IMR-90 (cell line): ENCODE results near the gene FOXN3. TPM values are rescaled to one million over a fixed set of nuclear protein-coding genes. Genes with fewer than 3 reads are reported as not detected.

Experiments used
- ATAC-seq: fragments of 200-7000 bp; cut with Tn5 transposase; 2 replicates; pipeline ENCODE4 v1.9.1; 2020; ENCODE audit warnings: low read depth, mild to moderate bottlenecking, moderate library complexity
- BruUV-seq: library from RNA; stranded (reverse); fragments of 400-500 nt; replicated peaks from 2 replicates; lab custom pipeline; 2021; lab: Mats Ljungman, UMichigan
- CTCF ChIA-PET: fragments of 300-600 bp; formaldehyde crosslinking; extraction: SDS; loops from one replicate; lab custom pipeline; 2021; ENCODE audit warnings: antibody characterized with exemption; lab: Yijun Ruan, JAX
- POLR2A ChIA-PET: fragments of 300-600 bp; sonication (Branson Sonifier 250); formaldehyde crosslinking; loops from one replicate; lab custom pipeline; 2022; ENCODE audit warnings: antibody characterized with exemption; ENCODE audit not compliant: unreplicated experiment; lab: Charles Lee
- DNase-seq: peaks from one replicate; pipeline ENCODE4 v3.0.0; 2013
- H2AFZ ChIP-seq: replicated peaks from 2 replicates; pipeline ENCODE3; 2013; ENCODE audit warnings: low read length, mild to moderate bottlenecking; ENCODE audit not compliant: poor library complexity
- H2AK5ac ChIP-seq: 2 replicates; pipeline ENCODE4 v1.6.1; 2013; ENCODE audit warnings: low read depth, low read length, inconsistent platforms
- H2AK9ac ChIP-seq: replicated peaks from 2 replicates; pipeline ENCODE3; 2013; ENCODE audit warnings: mild to moderate bottlenecking, low read depth, low read length, moderate library complexity; ENCODE audit not compliant: poor library complexity
- H2BK120ac ChIP-seq: 2 replicates; pipeline ENCODE4 v1.6.1; 2013; ENCODE audit warnings: low read depth, low read length, inconsistent platforms
- H2BK15ac ChIP-seq: 3 replicates; pipeline ENCODE4 v1.6.1; 2013; ENCODE audit warnings: low read depth, low read length, inconsistent platforms
- H2BK20ac ChIP-seq: 2 replicates; pipeline ENCODE4 v1.6.1; 2013; ENCODE audit warnings: low read depth, mild to moderate bottlenecking, inconsistent platforms, low read length, moderate library complexity
- H2BK5ac ChIP-seq: 2 replicates; pipeline ENCODE4 v1.6.1; 2013; ENCODE audit warnings: mild to moderate bottlenecking, low read depth, low read length, inconsistent platforms; ENCODE audit not compliant: poor library complexity, severe bottlenecking
- H3K14ac ChIP-seq: replicated peaks from 2 replicates; pipeline ENCODE4 v1.6.1; 2013; ENCODE audit warnings: low read depth, low read length, inconsistent platforms
- H3K18ac ChIP-seq: 2 replicates; pipeline ENCODE4 v1.6.1; 2013; ENCODE audit warnings: low read depth, low read length, control low read depth
- H3K23ac ChIP-seq: 2 replicates; pipeline ENCODE4 v1.6.1; 2013; ENCODE audit warnings: low read depth, low read length, inconsistent platforms
- H3K27ac ChIP-seq: 2 replicates; pipeline ENCODE4 v1.5.1; 2013; ENCODE audit warnings: mild to moderate bottlenecking, control low read depth, low read length; ENCODE audit not compliant: insufficient read depth
- H3K27me3 ChIP-seq: 2 replicates; pipeline ENCODE4 v1.6.1; 2013; ENCODE audit warnings: low read length; ENCODE audit not compliant: control insufficient read depth, insufficient read depth
- H3K36me3 ChIP-seq: 2 replicates; pipeline ENCODE4 v1.6.1; 2013; ENCODE audit warnings: low read length, mixed read lengths; ENCODE audit not compliant: control insufficient read depth, insufficient read depth
- H3K4ac ChIP-seq: 2 replicates; pipeline ENCODE4 v1.6.1; 2013; ENCODE audit warnings: low read depth, low read length, inconsistent platforms
- H3K4me1 ChIP-seq: 2 replicates; pipeline ENCODE4 v1.6.1; 2013; ENCODE audit warnings: low read length, mixed read lengths; ENCODE audit not compliant: control insufficient read depth, insufficient read depth
- H3K4me2 ChIP-seq: 2 replicates; pipeline ENCODE4 v1.6.1; 2013; ENCODE audit warnings: low read depth, mild to moderate bottlenecking, control low read depth, low read length, moderate library complexity
- H3K4me3 ChIP-seq: 2 replicates; pipeline ENCODE4 v1.5.1; 2013; ENCODE audit warnings: low read depth, mild to moderate bottlenecking, control low read depth, low read length, moderate library complexity; ENCODE audit not compliant: insufficient read depth
- H3K56ac ChIP-seq: 2 replicates; pipeline ENCODE4 v1.6.1; 2013; ENCODE audit warnings: low read length, inconsistent platforms; ENCODE audit not compliant: insufficient read depth; ENCODE audit errors: extremely low read depth
- H3K79me1 ChIP-seq, 2 experiments: 2 replicates each; pipeline ENCODE4 v1.6.1; 2013; ENCODE audit warnings: low read length in 2 of 2, inconsistent platforms in 1 of 2, low read depth in 1 of 2
- H3K9ac ChIP-seq: 2 replicates; pipeline ENCODE4 v1.6.1; 2013; ENCODE audit warnings: low read depth, low read length, control low read depth
- H3K9me1 ChIP-seq: 2 replicates; pipeline ENCODE4 v1.6.1; 2013; ENCODE audit warnings: low read length, inconsistent platforms; ENCODE audit not compliant: insufficient read depth
- H3K9me3 ChIP-seq: 2 replicates; pipeline ENCODE4 v1.6.1; 2013; ENCODE audit warnings: low read length; ENCODE audit not compliant: control insufficient read depth, insufficient read depth
- H4K20me1 ChIP-seq: 2 replicates; pipeline ENCODE4 v1.6.1; 2013; ENCODE audit warnings: low read length, inconsistent platforms; ENCODE audit not compliant: insufficient read depth
- H4K5ac ChIP-seq: 2 replicates; pipeline ENCODE4 v1.6.1; 2013; ENCODE audit warnings: mild to moderate bottlenecking, low read depth, low read length, control low read depth
- H4K8ac ChIP-seq, 2 experiments: 2 replicates each; pipeline ENCODE4 v1.6.1; 2013; ENCODE audit warnings: low read depth in 2 of 2, low read length in 2 of 2, control low read depth in 1 of 2, inconsistent platforms in 1 of 2
- H4K91ac ChIP-seq: 2 replicates; pipeline ENCODE4 v1.6.1; 2013; ENCODE audit warnings: low read depth, low read length, inconsistent platforms; ENCODE audit not compliant: insufficient read depth
- BHLHE40 ChIP-seq: fragments of 150-350 bp; IDR thresholded peaks from 2 replicates; pipeline ENCODE4 v1.6.1; 2016; ENCODE audit warnings: mild to moderate bottlenecking, low read depth, low read length
- CEBPB ChIP-seq: IDR thresholded peaks from 2 replicates; pipeline ENCODE4 v1.6.1; 2012; ENCODE audit warnings: low read depth, low read length, improper control_type of control experiment
- CHD1 ChIP-seq: IDR thresholded peaks from 2 replicates; pipeline ENCODE4 v1.6.1; 2012; ENCODE audit warnings: low read depth, low read length, improper control_type of control experiment
- CTCF ChIP-seq: conservative IDR thresholded peaks from 2 replicates; pipeline ENCODE4 v1.5.1; 2012; ENCODE audit warnings: mild to moderate bottlenecking, low read depth, low read length, improper control_type of control experiment
- FOS ChIP-seq: fragments of 150-350 bp; IDR thresholded peaks from 2 replicates; pipeline ENCODE4 v1.6.1; 2016; ENCODE audit warnings: low read depth, low read length
- MAZ ChIP-seq: IDR thresholded peaks from 2 replicates; pipeline ENCODE4 v1.6.1; 2012; ENCODE audit warnings: low read depth, mild to moderate bottlenecking, low read length, improper control_type of control experiment, moderate library complexity, borderline replicate concordance
- NFE2L2 ChIP-seq: fragments of 150-350 bp; IDR thresholded peaks from 2 replicates; pipeline ENCODE4 v1.6.1; 2016; ENCODE audit warnings: low read depth, mild to moderate bottlenecking, low read length
- RAD21 ChIP-seq: IDR thresholded peaks from 2 replicates; pipeline ENCODE4 v1.6.1; 2012; ENCODE audit warnings: low read length, improper control_type of control experiment
- WGBS, 2 experiments: methylation state at CpG; one replicate each; pipeline versions ENCODE4 v1.1.5 to v1.1.7; 2013; ENCODE audit warnings: missing lambda C conversion rate in 2 of 2; ENCODE audit not compliant: insufficient read length in 1 of 2; ENCODE audit errors: extremely low coverage in 2 of 2; 5-methylcytosine and 5-hydroxymethylcytosine counted together
- dilution Hi-C: fragments of 300-500 bp; cut with HindIII; formaldehyde crosslinking; loops from one replicate; pipeline ENCODE4 v1.14.3; 2018; ENCODE audit warnings: low sequenced_read_pairs; ENCODE audit not compliant: unreplicated experiment
- in situ Hi-C: fragments of 300-500 bp; cut with MboI; formaldehyde crosslinking; loops from 3 replicates; pipeline ENCODE4 v1.14.3; 2019; ENCODE audit warnings: low sequenced_read_pairs, inconsistent platforms, mixed read lengths
- intact Hi-C: fragments of 100-400 bp; cut with micrococcal nuclease; formaldehyde crosslinking; loops from 2 replicates; pipeline ENCODE4 v1.10.0; 2022
- polyA plus RNA-seq, 3 experiments: library from polyadenylated mRNA; depleted of rRNA; stranded (reverse); fragments of >200 nt; gene quantifications; 2 replicates each; pipeline ENCODE4 v1.2.3, GENCODE V29; 2012; ENCODE audit warnings: low replicate concordance in 1 of 3
- total RNA-seq: library from RNA; depleted of rRNA; stranded (reverse); fragments of >200 nt; gene quantifications from 2 replicates; pipeline ENCODE4 v1.2.3, GENCODE V29; 2012

The FOXN3 gene
- total and polyA plus RNA-seq, 2 of the 4 experiments (the other 2 are of a cell fraction), result 22.6 to 33.7 TPM

DNA sequence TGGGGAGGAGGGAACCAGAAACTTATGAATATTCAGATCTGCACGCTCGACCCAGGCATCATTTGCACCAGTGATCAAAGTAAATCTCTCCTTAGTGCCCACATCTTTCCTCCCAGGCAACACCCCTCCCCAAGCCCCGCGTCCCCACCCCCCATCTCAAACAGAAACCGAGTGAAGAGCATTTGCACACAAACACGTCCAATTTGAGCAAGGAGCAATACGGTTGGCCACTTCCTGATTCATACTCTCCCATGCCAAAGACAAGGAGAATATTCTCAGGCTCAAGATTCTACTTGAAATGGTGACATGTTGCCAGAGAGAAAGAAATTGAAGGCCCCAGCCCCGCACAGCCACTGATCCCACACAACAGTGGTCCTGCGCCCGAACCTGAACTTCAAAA lies 7.1 kb downstream of the FOXN3 start:
- no peak overlapping the region for H2BK15ac ChIP-seq
- H3K9me3 ChIP-seq, result no peaks in the 10 kb centered on the region
- peaks cover 10% of the 10 kb centered on the region for H3K4me1 ChIP-seq
- peaks cover 16% of the 10 kb centered on the region for H3K9me1 ChIP-seq
- no peak overlapping the region for H2AFZ ChIP-seq
- no TSS peak for BruUV-seq
- H3K27ac ChIP-seq, result no peak overlapping the region
- no peak overlapping the region for H2BK120ac ChIP-seq
- H3K27me3 ChIP-seq, result no peaks in the 10 kb centered on the region
- no peak overlapping the region for H3K14ac ChIP-seq
- ChIA-PET POLR2A (no interaction called here), CTCF (interaction anchor here (1.0 kb wide), 1 partner anchor 68 kb away, joined by 3 read pairs; no protein-coding TSS in a partner anchor)
- no peak overlapping the region for H4K8ac ChIP-seq
- H3K4me2 ChIP-seq, result no peak overlapping the region
- H2BK20ac ChIP-seq, result no peak overlapping the region
- dilution Hi-C loops, result no loop called here
- in situ Hi-C loops, result loop anchor here (5.0 kb wide), 1 partner anchor 368 kb away; no protein-coding TSS in a partner anchor
- no peak overlapping the region for H3K56ac ChIP-seq
- H2BK5ac ChIP-seq, result no peak overlapping the region
- no peak overlapping the region for H2AK5ac ChIP-seq
- H3K4ac ChIP-seq, result no peak overlapping the region
- intact Hi-C loops, result loop anchor here (10.0 kb wide), 1 partner anchor 105 kb away; no protein-coding TSS in a partner anchor
- peaks cover 30 to 92% of the 10 kb centered on the region in 2 experiments for H3K79me1 ChIP-seq
- H3K36me3 ChIP-seq, result peaks cover 32% of the 10 kb centered on the region
- H2AK9ac ChIP-seq, result no peak overlapping the region
- H3K23ac ChIP-seq, result no peak overlapping the region
- peak overlapping the region; percentile 18; the same call in 1 of the 2 replicates for H4K5ac ChIP-seq
- no peak overlapping the region for H4K91ac ChIP-seq
- H4K20me1 ChIP-seq, result peaks cover 45% of the 10 kb centered on the region
- H3K9ac ChIP-seq, result no peak overlapping the region
- DNase-seq, result no peak
- H3K4me3 ChIP-seq, result no peak overlapping the region
- ATAC-seq, result no peak
- no peak overlapping the region for H3K18ac ChIP-seq
- TF ChIP-seq CEBPB (no peak), CHD1 (no peak), FOS (no peak), RAD21 (no peak), CTCF (no peak), NFE2L2 (no peak), BHLHE40 (no peak), MAZ (no peak)
- 92% methylated on average over 2 of the region's 10 CpGs; no CpG with 5 or more reads in 1 of the 2 experiments for WGBS, 2 experiments
